WTC11 (cell line): Measurements from ENCODE around the gene VAMP2. TPM values are rescaled to one million over a fixed set of nuclear protein-coding genes. Genes with fewer than 3 reads are reported as not detected.

Experiments used
- ATAC-seq: fragments of 200-7000 bp; cut with Tn5 transposase; 2 replicates; pipeline ENCODE4 v1.10.0; 2021; ENCODE audit warnings: mild to moderate bottlenecking, moderate library complexity
- CTCF ChIA-PET: fragments of 300-600 bp; sonication (Branson Sonifier 250); formaldehyde crosslinking; loops from one replicate; lab custom pipeline; 2021; ENCODE audit warnings: antibody characterized with exemption; lab: Charles Lee
- POLR2A ChIA-PET: fragments of 350-600 bp; sonication (Branson Sonifier 250); formaldehyde crosslinking; loops from one replicate; lab custom pipeline; 2021; ENCODE audit warnings: antibody characterized with exemption; lab: Charles Lee
- DNase-seq: peaks from one replicate; pipeline ENCODE4 v3.0.0; 2021; ENCODE audit warnings: low spot score
- H3K27ac Mint-ChIP-seq: 2 replicates; pipeline ENCODE4 v1.8.0; 2021; ENCODE audit warnings: mixed read lengths
- H3K27me3 Mint-ChIP-seq: 2 replicates; pipeline ENCODE4 v1.8.0; 2021; ENCODE audit warnings: low read depth, mild to moderate bottlenecking, moderate library complexity, mixed read lengths
- H3K36me3 Mint-ChIP-seq: 2 replicates; pipeline ENCODE4 v1.8.0; 2021; ENCODE audit warnings: mixed read lengths
- H3K4me1 Mint-ChIP-seq: 2 replicates; pipeline ENCODE4 v1.8.0; 2022; ENCODE audit warnings: mixed read lengths
- H3K4me3 Mint-ChIP-seq: 2 replicates; pipeline ENCODE4 v1.8.0; 2021; ENCODE audit warnings: mild to moderate bottlenecking, moderate library complexity, mixed read lengths
- H3K9me3 Mint-ChIP-seq: 2 replicates; pipeline ENCODE4 v1.8.0; 2021; ENCODE audit warnings: mixed read lengths
- CBFB ChIP-seq: sonication (generic); formaldehyde crosslinking; IDR thresholded peaks from 2 replicates; pipeline ENCODE4 v1.8.1; 2022; ENCODE audit warnings: mild to moderate bottlenecking, low read depth, missing genetic modification reagents
- MXD4 ChIP-seq: fragments of 250-450 bp; sonication (Bioruptor Pico); IDR thresholded peaks from 2 replicates; pipeline ENCODE4 v1.8.0; 2021; ENCODE audit warnings: mild to moderate bottlenecking, moderate library complexity, borderline replicate concordance
- NFYB ChIP-seq: sonication (generic); formaldehyde crosslinking; conservative IDR thresholded peaks from 2 replicates; pipeline ENCODE4 v1.8.0; 2022; ENCODE audit warnings: low read depth, missing genetic modification reagents
- NR2C2 ChIP-seq: sonication (generic); formaldehyde crosslinking; IDR thresholded peaks from 2 replicates; pipeline ENCODE4 v1.8.0; 2022; ENCODE audit warnings: mild to moderate bottlenecking, missing genetic modification reagents
- TEAD4 ChIP-seq: sonication (generic); formaldehyde crosslinking; IDR thresholded peaks from 2 replicates; pipeline ENCODE4 v1.8.0; 2022; ENCODE audit warnings: mild to moderate bottlenecking, missing genetic modification reagents
- USF1 ChIP-seq: sonication (generic); formaldehyde crosslinking; IDR thresholded peaks from 2 replicates; pipeline ENCODE4 v1.8.0; 2022; ENCODE audit warnings: mild to moderate bottlenecking, missing genetic modification reagents
- ZNF232 ChIP-seq: sonication (generic); formaldehyde crosslinking; IDR thresholded peaks from 2 replicates; pipeline ENCODE4 v1.8.0; 2022; ENCODE audit warnings: mild to moderate bottlenecking, missing genetic modification reagents
- ZNF317 ChIP-seq: sonication (generic); formaldehyde crosslinking; IDR thresholded peaks from 2 replicates; pipeline ENCODE4 v1.8.1; 2023; ENCODE audit warnings: low read depth, mild to moderate bottlenecking, moderate library complexity, missing genetic modification reagents, borderline replicate concordance
- ZNF425 ChIP-seq: fragments of 250-450 bp; sonication (Bioruptor Pico); conservative IDR thresholded peaks from 2 replicates; pipeline ENCODE4 v1.9.0; 2021; ENCODE audit warnings: mild to moderate bottlenecking
- ZNF532 ChIP-seq: fragments of 250-450 bp; sonication (Bioruptor Pico); IDR thresholded peaks from 2 replicates; pipeline ENCODE4 v1.9.0; 2021; ENCODE audit warnings: mild to moderate bottlenecking, borderline replicate concordance
- total RNA-seq: library from RNA; stranded (reverse); gene quantifications from 3 replicates; pipeline ENCODE4 v1.2.3, GENCODE V29; 2021
- TF ChIP-seq, protein P1 (sequence below): sonication (generic); formaldehyde crosslinking; IDR thresholded peaks from 2 replicates; pipeline ENCODE4 v1.8.0; 2022; ENCODE audit warnings: missing genetic modification reagents
- TF ChIP-seq, protein P2 (sequence below): sonication (generic); formaldehyde crosslinking; IDR thresholded peaks from 2 replicates; pipeline ENCODE4 v1.8.1; 2022; ENCODE audit warnings: mild to moderate bottlenecking, moderate library complexity, missing genetic modification reagents

The VAMP2 gene
- total RNA-seq, 1 experiment from 2014 or later: 27.4 TPM

DNA sequence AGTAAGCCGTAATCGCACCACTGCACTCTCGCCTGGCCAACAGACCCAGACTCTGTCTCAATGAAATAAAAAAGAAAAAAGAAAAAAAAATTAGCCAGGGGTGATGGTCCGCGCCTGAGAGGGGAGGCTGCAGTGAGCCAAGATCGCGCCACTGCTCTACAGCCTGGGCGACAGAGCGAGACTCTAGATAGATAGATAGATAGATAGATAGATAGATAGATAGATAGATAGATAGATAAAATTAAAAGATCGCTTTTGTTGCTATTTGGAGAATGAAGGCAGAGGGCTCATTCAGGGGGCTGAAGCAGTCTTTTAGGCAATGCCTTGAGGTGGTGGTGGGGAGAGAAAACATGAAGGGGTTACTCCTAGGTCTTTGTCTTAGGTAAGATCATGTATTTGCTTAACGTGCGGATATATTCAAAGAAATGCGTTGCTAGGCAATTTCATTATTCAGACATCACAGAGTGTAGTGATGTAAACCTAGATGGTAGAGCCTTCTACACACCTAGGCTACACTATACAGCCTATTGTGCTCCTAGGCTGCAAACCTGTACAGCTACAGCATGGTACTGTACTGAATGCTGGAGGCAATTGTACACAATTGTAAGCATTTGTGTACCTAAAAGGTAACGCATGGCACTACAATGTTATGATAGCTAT, 34.5 kb downstream of the VAMP2 start:
- ATAC-seq (no peak), DNase-seq (no peak)
- Mint-ChIP-seq H3K36me3 (no peaks in the 10 kb centered on the region), H3K9me3 (no peaks in the 10 kb centered on the region), H3K27ac (no peak overlapping the region), H3K4me1 (peaks cover 23% of the 10 kb centered on the region), H3K27me3 (peaks cover 68% of the 10 kb centered on the region), H3K4me3 (no peak overlapping the region)
- TF ChIP-seq, protein P1, sequence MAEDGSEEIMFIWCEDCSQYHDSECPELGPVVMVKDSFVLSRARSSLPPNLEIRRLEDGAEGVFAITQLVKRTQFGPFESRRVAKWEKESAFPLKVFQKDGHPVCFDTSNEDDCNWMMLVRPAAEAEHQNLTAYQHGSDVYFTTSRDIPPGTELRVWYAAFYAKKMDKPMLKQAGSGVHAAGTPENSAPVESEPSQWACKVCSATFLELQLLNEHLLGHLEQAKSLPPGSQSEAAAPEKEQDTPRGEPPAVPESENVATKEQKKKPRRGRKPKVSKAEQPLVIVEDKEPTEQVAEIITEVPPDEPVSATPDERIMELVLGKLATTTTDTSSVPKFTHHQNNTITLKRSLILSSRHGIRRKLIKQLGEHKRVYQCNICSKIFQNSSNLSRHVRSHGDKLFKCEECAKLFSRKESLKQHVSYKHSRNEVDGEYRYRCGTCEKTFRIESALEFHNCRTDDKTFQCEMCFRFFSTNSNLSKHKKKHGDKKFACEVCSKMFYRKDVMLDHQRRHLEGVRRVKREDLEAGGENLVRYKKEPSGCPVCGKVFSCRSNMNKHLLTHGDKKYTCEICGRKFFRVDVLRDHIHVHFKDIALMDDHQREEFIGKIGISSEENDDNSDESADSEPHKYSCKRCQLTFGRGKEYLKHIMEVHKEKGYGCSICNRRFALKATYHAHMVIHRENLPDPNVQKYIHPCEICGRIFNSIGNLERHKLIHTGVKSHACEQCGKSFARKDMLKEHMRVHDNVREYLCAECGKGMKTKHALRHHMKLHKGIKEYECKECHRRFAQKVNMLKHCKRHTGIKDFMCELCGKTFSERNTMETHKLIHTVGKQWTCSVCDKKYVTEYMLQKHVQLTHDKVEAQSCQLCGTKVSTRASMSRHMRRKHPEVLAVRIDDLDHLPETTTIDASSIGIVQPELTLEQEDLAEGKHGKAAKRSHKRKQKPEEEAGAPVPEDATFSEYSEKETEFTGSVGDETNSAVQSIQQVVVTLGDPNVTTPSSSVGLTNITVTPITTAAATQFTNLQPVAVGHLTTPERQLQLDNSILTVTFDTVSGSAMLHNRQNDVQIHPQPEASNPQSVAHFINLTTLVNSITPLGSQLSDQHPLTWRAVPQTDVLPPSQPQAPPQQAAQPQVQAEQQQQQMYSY (CRISPR knock-in tag): no peak
- TF ChIP-seq MXD4 (CRISPR knock-in tag) (no peak), NFYB (CRISPR knock-in tag) (no peak), TEAD4 (CRISPR knock-in tag) (no peak), ZNF425 (CRISPR knock-in tag) (no peak), NR2C2 (no peak), ZNF232 (CRISPR knock-in tag) (no peak), ZNF317 (CRISPR knock-in tag) (no peak), CBFB (CRISPR knock-in tag) (no peak), ZNF532 (CRISPR knock-in tag) (no peak)
- TF ChIP-seq, protein P2, sequence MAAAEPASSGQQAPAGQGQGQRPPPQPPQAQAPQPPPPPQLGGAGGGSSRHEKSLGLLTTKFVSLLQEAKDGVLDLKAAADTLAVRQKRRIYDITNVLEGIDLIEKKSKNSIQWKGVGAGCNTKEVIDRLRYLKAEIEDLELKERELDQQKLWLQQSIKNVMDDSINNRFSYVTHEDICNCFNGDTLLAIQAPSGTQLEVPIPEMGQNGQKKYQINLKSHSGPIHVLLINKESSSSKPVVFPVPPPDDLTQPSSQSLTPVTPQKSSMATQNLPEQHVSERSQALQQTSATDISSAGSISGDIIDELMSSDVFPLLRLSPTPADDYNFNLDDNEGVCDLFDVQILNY (CRISPR knock-in tag): no peak
- ChIA-PET CTCF (interaction anchor here (1.2 kb wide), 2 partner anchors 9 to 55 kb away, joined by 4 to 6 read pairs; no protein-coding TSS in a partner anchor), POLR2A (no interaction called here)

- CTCF ChIA-PET: interaction anchor here (0.6 to 1.6 kb wide), 11 partner anchors 11 to 1216 kb away, joined by 3 to 7 read pairs (median 4); no protein-coding TSS in a partner anchor
Observed at GRCh38 chr17:8126491-8127066, 36.2 kb downstream of the VAMP2 start.

More at GRCh38 chr17:8126491-8127066, 36.2 kb downstream of the VAMP2 start:
- POLR2A ChIA-PET: no interaction called here
- H3K27me3 Mint-ChIP-seq: peaks cover 78% of the 10 kb centered on the region
- TF ChIP-seq ZNF232 (CRISPR knock-in tag) (0 out of 2 replicates have a peak, but pooled peaks have one; percentile 44), USF1 (CRISPR knock-in tag) (no peak)
- peak; percentile 7 for ATAC-seq
- DNase-seq: peak; percentile 60
- no peaks in the 10 kb centered on the region for H3K9me3 Mint-ChIP-seq
- peaks cover 20% of the 10 kb centered on the region for H3K4me1 Mint-ChIP-seq
- peak overlapping the region; percentile 85 for H3K4me3 Mint-ChIP-seq
- peak overlapping the region; percentile 42; the same call in 1 of the 2 replicates for H3K27ac Mint-ChIP-seq
- no peaks in the 10 kb centered on the region for H3K36me3 Mint-ChIP-seq
